Activated CD4-positive, alpha-beta T cell treated with anti-CD3 and anti-CD28 coated beads, Interleukin-2, Interleukin-4, amounts not matched to agents 100 ng/mL and 50 ng/mL, durations not matched to agents 16 hours and 8 hours (primary cell): ENCODE results near the gene SOD1.

Experiments used
- DNase-seq: peaks from one replicate; pipeline ENCODE4 v3.0.0-alpha.2; 2020; ENCODE audit warnings: low spot score

The SOD1 gene

DNA sequence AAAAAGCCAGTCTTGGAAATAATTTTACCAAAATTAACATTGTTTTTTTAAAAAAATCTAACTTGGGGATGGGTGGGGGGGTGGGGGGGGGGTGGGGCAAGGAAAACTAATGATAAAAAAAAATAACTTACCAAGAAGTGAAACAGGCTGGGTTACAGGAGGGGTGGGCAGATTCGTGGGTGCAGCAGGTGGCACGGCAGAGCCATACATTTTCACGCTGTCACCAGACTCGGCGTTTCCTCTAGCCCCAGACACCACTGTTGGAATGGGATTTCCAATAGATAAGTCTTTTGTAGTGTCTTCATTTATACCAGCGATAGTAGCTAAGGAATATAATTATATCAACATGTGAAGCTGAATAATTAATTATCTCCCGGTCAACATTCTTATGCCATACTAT lies 25.4 kb downstream of the SOD1 start:
- no peak for DNase-seq

DNA sequence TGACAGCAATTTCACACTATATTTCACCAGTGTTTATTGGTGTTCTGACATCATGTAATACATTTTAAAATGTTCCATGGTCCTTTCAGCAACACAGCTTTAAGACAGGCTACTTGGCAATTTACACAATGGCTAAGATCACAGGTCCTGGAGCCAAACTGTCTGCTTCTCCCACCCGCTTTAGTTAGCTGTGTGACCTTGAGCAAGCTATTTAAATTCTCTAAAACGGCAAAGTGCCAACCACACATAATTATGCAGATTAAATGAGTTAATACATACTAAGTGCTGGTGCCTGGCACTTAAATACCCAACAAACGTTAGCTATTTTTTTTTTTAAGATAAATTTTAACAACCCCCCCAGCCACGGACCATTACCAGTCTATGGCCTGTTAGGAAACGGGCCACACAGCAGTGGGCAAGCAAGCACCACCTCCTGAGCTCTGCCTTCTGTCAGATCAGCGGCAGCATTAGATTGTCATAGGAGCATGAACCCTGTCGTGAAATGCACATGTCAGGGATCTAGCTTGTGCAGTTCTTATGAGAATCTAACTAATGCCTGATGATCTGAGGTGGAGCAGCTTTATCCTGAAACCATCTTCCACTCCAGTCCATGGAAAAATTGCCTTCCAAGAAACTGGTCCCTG lies 26.9 kb downstream of the SOD1 start:
- DNase-seq, result no peak

- no peak for DNase-seq
These were observed 27.6 kb downstream of the SOD1 start for GRCh38 chr21:31687108-31687507.

- DNase-seq, result no peak
These were observed 29.3 kb downstream of the SOD1 start for GRCh38 chr21:31688603-31689368.

GRCh38 chr21:31693222-31693621 lies 33.7 kb downstream of the SOD1 start:
- DNase-seq, result no peak

DNA sequence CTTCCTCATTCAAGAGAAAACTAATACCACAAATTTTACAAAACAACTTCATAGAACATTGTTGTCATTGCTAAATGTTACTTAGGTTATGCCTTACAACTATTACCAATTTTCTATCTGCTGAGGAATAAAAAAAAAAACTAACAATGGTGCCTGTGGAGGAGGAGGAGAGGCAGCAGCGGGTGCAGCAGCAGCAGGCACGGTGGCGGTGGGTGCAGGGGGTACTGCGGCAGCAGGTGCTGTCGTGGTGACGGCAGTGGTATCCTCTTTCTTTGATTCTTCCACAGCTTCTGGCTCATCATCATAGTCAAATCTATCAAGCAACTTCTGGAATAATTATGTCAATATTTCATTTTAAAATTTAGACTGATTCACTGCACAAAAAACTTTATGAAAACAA lies 36.9 kb downstream of the SOD1 start:
- no peak for DNase-seq

GRCh38 chr21:31698461-31698860 lies 39.0 kb downstream of the SOD1 start:
- DNase-seq, result no peak

DNA sequence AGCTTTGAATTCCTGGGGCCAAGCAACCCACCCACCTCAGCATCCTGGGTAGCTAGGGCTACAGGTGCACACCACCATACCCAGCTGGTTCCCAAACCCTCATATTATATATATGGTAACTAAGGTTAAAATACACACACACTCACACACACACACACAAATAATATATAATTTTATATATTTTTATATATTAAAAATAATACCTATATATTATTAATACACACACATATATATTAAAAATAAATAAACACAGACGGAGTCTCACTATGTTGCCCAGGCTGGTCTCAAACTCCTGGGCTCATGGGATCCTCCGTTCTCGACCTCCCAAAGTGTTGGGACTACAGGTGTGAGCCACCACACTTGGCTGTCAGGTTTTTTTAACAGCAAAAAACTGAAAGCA lies 40.5 kb downstream of the SOD1 start:
- DNase-seq, result no peak

DNA sequence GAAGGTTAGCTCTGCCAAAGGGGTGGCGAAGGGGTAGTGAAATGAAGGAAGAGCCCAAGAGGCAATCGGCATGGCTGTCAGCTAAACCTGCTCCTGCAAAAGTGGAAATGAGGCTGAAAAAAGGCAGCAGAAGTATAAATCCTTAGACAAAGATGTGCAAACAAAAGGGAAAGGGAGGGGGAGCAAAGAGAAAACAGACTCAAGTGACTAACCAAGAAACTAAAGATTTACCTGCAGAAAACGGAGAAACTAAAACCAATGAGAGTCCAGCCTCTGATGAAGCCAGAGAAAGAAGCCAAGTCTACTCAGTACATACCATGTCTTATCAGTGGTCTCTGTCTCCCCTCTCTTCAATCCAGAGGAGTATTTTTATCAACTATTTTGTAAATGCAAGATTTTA lies 47.1 kb downstream of the SOD1 start:
- DNase-seq, result no peak

GRCh38 chr21:31707499-31707898 lies 48.0 kb downstream of the SOD1 start:
- DNase-seq, result no peak

- no peak for DNase-seq
These were observed 49.0 kb downstream of the SOD1 start for GRCh38 chr21:31708541-31708940.

- no peak for DNase-seq
These were observed 51.1 kb downstream of the SOD1 start for GRCh38 chr21:31710586-31710985.

DNA sequence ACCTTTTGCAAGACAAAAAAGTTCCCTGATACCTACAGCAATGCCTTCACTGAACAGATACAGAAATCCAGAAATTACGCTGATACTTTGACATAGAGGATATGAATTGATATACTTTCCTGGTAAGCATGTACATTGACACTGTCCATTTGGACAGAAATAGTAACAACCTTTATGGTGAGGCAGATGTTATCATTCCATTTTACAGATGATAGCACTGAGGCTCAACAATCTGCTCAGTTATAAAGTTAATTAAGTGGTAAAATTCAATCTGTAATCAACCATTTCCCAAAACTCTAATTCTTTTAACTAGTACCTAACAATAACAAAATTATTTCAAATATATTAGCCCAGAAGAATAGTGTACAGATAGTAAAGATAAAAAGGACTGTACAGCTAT lies 51.8 kb downstream of the SOD1 start:
- DNase-seq, result no peak

GRCh38 chr21:31711745-31712285 lies 52.3 kb downstream of the SOD1 start:
- no peak for DNase-seq

GRCh38 chr21:31713115-31713514 lies 53.6 kb downstream of the SOD1 start:
- DNase-seq, result no peak

DNA sequence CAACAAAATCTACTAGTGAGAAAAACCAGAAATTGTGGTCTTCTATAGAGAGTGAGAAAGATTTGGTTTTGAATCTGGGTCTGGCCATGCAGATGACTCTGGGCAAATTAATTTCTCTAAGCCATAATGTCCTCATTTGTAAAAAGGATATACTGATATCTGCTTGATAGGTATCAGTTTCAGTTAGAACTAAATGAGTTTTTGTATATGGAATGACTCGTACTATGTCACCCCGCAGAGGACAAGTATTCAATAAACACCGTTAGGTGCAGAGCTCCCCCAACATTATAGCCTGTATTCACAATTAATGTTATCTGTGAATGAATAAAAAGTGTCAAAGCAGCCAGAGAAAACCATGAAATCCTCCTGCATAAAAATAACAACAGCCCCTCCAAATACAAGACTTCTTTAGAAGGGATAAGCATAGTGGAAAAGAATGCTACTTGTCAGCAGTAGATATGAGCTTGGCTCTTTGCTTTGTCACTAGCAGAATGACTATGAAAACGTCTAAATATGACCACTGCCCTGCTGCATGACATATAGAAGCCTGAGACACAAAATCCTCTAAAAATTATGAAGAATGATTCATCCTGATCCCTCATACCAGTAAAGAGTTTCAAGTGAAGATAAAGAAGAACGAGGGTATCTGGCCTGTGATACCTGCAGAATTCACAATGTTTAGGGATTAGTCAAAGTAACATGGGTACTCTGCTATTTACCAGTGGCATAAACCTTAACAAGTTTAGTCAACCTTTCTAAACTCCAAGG lies 54.7 kb downstream of the SOD1 start:
- peak; percentile 67 for DNase-seq

GRCh38 chr21:31714741-31715365 lies 55.4 kb downstream of the SOD1 start:
- DNase-seq, result no peak

- no peak for DNase-seq
These were observed 56.6 kb downstream of the SOD1 start for GRCh38 chr21:31716106-31716505.
